HEK293 (cell line): ENCODE measurements around the gene TIAM1.

Source experiments
- FEZF1 ChIP-seq: fragments of 450-650 bp; formaldehyde crosslinking; IDR thresholded peaks from 2 replicates; pipeline ENCODE4 v1.5.1; 2016; ENCODE audit warnings: missing biosample characterization, missing genetic modification characterization
- SP2 ChIP-seq: fragments of 450-650 bp; formaldehyde crosslinking; IDR thresholded peaks from 2 replicates; pipeline ENCODE4 v1.5.1; 2016; ENCODE audit warnings: missing biosample characterization, missing genetic modification characterization
- ZBTB1 ChIP-seq: fragments of 450-650 bp; formaldehyde crosslinking; IDR thresholded peaks from 2 replicates; pipeline ENCODE4 v1.5.1; 2016; ENCODE audit warnings: missing biosample characterization, missing genetic modification characterization
- ZNF184 ChIP-seq: fragments of 450-650 bp; IDR thresholded peaks from 2 replicates; pipeline ENCODE4 v1.5.1; 2018; ENCODE audit warnings: missing biosample characterization, mild to moderate bottlenecking, missing genetic modification characterization
- ZNF23 ChIP-seq: fragments of 450-650 bp; formaldehyde crosslinking; IDR thresholded peaks from 2 replicates; pipeline ENCODE4 v1.5.1; 2016; ENCODE audit warnings: missing biosample characterization, missing genetic modification characterization, borderline replicate concordance
- ZNF544 ChIP-seq: fragments of 450-650 bp; formaldehyde crosslinking; IDR thresholded peaks from 2 replicates; pipeline ENCODE4 v1.5.0; 2017; ENCODE audit warnings: missing biosample characterization, missing genetic modification characterization
- ZNF664 ChIP-seq: fragments of 450-650 bp; formaldehyde crosslinking; IDR thresholded peaks from 2 replicates; pipeline ENCODE4 v1.5.1; 2016; ENCODE audit warnings: missing biosample characterization, missing genetic modification characterization
- TF ChIP-seq, protein P1 (sequence below): fragments of 450-650 bp; formaldehyde crosslinking; IDR thresholded peaks from 2 replicates; pipeline ENCODE4 v1.5.1; 2016; ENCODE audit warnings: missing biosample characterization, missing genetic modification characterization
- TF ChIP-seq, protein P2 (sequence below): fragments of 450-650 bp; formaldehyde crosslinking; IDR thresholded peaks from 2 replicates; pipeline ENCODE4 v1.5.1; 2016; ENCODE audit warnings: missing biosample characterization, missing genetic modification characterization
- TF ChIP-seq, protein P3 (sequence below): IDR thresholded peaks from 2 replicates; pipeline ENCODE4 v1.6.1; 2011; ENCODE audit warnings: mild to moderate bottlenecking, low read depth, low read length, borderline replicate concordance
- TF ChIP-seq, protein P4 (sequence below): fragments of 450-650 bp; formaldehyde crosslinking; IDR thresholded peaks from 2 replicates; pipeline ENCODE4 v1.5.1; 2017; ENCODE audit warnings: missing biosample characterization, missing genetic modification characterization
- TF ChIP-seq, protein P5 (sequence below): fragments of 450-650 bp; formaldehyde crosslinking; IDR thresholded peaks from 2 replicates; pipeline ENCODE4 v1.5.1; 2016; ENCODE audit warnings: missing biosample characterization, missing genetic modification characterization

DNA sequence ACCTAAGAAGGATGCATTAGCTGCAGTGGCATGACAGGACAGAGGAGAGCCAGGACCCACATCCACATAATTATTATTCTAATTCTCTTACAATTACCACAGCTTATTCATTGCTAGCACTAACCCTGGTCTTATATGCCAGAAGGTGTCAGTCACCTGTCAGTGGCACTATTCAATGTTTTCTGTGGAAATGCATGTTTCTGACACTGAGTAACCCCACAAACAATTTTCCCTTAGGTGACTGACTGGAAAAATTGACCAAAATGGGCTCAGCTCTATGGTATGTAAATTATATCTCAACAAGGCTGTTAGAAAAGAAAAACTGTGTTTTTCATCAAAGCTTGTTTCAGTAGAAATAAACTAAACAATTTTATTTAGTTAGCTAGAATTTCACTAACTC is 187.9 kb downstream of the TIAM1 start:
- TF ChIP-seq, protein P1, sequence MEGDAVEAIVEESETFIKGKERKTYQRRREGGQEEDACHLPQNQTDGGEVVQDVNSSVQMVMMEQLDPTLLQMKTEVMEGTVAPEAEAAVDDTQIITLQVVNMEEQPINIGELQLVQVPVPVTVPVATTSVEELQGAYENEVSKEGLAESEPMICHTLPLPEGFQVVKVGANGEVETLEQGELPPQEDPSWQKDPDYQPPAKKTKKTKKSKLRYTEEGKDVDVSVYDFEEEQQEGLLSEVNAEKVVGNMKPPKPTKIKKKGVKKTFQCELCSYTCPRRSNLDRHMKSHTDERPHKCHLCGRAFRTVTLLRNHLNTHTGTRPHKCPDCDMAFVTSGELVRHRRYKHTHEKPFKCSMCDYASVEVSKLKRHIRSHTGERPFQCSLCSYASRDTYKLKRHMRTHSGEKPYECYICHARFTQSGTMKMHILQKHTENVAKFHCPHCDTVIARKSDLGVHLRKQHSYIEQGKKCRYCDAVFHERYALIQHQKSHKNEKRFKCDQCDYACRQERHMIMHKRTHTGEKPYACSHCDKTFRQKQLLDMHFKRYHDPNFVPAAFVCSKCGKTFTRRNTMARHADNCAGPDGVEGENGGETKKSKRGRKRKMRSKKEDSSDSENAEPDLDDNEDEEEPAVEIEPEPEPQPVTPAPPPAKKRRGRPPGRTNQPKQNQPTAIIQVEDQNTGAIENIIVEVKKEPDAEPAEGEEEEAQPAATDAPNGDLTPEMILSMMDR (tag by site-specific recombination): no peak
- no peak for TF ChIP-seq ZNF23 (tag by site-specific recombination)
- TF ChIP-seq ZBTB1 (tag by site-specific recombination): no peak
- TF ChIP-seq ZNF664 (tag by site-specific recombination): no peak
- TF ChIP-seq SP2: no peak
- TF ChIP-seq ZNF544 (tag by site-specific recombination): no peak
- TF ChIP-seq, protein P2, sequence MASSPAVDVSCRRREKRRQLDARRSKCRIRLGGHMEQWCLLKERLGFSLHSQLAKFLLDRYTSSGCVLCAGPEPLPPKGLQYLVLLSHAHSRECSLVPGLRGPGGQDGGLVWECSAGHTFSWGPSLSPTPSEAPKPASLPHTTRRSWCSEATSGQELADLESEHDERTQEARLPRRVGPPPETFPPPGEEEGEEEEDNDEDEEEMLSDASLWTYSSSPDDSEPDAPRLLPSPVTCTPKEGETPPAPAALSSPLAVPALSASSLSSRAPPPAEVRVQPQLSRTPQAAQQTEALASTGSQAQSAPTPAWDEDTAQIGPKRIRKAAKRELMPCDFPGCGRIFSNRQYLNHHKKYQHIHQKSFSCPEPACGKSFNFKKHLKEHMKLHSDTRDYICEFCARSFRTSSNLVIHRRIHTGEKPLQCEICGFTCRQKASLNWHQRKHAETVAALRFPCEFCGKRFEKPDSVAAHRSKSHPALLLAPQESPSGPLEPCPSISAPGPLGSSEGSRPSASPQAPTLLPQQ (tag by site-specific recombination): no peak
- TF ChIP-seq FEZF1 (tag by site-specific recombination): no peak
- TF ChIP-seq ZNF184 (tag by site-specific recombination): no peak
- TF ChIP-seq, protein P3, sequence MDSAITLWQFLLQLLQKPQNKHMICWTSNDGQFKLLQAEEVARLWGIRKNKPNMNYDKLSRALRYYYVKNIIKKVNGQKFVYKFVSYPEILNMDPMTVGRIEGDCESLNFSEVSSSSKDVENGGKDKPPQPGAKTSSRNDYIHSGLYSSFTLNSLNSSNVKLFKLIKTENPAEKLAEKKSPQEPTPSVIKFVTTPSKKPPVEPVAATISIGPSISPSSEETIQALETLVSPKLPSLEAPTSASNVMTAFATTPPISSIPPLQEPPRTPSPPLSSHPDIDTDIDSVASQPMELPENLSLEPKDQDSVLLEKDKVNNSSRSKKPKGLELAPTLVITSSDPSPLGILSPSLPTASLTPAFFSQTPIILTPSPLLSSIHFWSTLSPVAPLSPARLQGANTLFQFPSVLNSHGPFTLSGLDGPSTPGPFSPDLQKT: no peak
- TF ChIP-seq, protein P4, sequence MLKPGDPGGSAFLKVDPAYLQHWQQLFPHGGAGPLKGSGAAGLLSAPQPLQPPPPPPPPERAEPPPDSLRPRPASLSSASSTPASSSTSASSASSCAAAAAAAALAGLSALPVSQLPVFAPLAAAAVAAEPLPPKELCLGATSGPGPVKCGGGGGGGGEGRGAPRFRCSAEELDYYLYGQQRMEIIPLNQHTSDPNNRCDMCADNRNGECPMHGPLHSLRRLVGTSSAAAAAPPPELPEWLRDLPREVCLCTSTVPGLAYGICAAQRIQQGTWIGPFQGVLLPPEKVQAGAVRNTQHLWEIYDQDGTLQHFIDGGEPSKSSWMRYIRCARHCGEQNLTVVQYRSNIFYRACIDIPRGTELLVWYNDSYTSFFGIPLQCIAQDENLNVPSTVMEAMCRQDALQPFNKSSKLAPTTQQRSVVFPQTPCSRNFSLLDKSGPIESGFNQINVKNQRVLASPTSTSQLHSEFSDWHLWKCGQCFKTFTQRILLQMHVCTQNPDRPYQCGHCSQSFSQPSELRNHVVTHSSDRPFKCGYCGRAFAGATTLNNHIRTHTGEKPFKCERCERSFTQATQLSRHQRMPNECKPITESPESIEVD: no peak
- TF ChIP-seq, protein P5, sequence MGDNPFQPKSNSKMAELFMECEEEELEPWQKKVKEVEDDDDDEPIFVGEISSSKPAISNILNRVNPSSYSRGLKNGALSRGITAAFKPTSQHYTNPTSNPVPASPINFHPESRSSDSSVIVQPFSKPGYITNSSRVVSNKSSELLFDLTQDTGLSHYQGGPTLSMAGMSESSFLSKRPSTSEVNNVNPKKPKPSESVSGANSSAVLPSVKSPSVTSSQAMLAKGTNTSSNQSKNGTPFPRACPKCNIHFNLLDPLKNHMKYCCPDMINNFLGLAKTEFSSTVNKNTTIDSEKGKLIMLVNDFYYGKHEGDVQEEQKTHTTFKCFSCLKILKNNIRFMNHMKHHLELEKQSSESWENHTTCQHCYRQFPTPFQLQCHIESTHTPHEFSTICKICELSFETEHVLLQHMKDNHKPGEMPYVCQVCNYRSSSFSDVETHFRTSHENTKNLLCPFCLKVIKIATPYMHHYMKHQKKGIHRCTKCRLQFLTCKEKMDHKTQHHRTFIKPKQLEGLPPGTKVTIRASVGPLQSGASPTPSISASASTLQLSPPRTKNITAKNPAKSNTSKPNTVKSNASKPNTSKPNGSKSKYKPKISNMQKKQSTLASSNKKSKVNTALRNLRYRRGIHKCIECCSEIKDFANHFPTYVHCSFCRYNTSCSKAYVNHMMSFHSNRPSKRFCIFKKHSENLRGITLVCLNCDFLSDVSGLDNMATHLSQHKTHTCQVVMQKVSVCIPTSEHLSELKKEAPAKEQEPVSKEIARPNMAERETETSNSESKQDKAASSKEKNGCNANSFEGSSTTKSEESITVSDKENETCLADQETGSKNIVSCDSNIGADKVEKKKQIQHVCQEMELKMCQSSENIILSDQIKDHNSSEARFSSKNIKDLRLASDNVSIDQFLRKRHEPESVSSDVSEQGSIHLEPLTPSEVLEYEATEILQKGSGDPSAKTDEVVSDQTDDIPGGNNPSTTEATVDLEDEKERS (tag by site-specific recombination): no peak
